GM18907 (cell line): Measurements from ENCODE around the gene TSR3.

Experiments
- ATAC-seq: cut with Tn5 transposase; IDR thresholded peaks from one replicate; pipeline ENCODE4 v1.9.1; 2021; ENCODE audit warnings: mild to moderate bottlenecking, moderate library complexity; ENCODE audit not compliant: unreplicated experiment

The TSR3 gene

DNA sequence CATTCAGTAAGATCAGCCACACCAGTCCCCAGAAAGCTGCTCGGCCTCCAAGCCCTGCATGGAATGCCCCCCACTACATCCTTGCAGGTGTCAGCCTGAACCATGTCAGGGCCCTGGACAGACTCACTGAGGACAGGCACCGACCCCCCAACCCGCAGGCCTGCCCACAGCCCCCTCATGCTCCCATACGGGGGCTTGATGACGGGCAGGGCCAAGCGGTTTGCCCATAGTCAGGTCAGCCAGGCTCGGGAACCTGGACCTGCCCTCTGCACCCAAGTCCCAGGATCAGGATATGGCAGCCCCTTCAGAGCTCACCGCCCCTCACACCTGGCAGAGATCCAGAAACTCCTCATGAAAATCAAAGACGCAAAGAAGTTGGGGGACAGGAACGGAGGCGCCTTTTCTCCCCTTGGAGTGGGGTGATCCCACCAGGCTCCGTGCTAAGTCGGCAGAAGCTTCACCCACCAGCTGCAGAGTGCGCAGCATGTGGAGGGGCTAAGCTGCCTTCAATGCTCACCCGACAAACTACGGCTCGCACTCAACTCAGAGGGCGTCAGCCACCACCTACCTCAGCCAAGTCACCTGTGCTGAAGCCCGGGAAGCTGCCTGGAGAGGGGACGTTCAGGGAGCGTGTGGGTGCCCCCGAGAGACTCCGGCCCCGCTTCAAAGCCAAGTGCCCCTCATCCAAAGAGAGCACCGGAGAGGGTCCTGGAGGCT is 26.6 kb upstream of the TSR3 start:
- ATAC-seq = peak; percentile 4

- no peak for ATAC-seq
Measured at GRCh38 chr16:1377406-1378010, 25.8 kb upstream of the TSR3 start.

GRCh38 chr16:1375741-1376410 is 24.2 kb upstream of the TSR3 start:
- no peak for ATAC-seq

DNA sequence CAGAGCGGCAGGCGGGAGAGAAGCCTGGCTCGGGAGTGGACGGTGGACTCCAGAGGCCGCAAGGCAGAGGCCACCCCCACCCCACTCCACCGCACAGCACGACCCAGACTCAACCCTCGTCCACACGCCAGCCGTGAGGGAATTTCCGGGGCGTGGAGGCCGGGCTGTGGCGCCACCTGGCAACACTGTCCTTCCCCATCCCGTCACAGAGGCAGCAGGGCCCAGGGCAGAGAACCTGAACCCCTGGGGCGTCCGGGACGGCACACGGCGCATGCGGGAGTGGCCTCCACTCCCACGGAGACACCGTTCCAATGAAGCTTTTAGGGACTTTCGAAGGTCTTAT is 23.6 kb upstream of the TSR3 start:
- ATAC-seq = no peak

DNA sequence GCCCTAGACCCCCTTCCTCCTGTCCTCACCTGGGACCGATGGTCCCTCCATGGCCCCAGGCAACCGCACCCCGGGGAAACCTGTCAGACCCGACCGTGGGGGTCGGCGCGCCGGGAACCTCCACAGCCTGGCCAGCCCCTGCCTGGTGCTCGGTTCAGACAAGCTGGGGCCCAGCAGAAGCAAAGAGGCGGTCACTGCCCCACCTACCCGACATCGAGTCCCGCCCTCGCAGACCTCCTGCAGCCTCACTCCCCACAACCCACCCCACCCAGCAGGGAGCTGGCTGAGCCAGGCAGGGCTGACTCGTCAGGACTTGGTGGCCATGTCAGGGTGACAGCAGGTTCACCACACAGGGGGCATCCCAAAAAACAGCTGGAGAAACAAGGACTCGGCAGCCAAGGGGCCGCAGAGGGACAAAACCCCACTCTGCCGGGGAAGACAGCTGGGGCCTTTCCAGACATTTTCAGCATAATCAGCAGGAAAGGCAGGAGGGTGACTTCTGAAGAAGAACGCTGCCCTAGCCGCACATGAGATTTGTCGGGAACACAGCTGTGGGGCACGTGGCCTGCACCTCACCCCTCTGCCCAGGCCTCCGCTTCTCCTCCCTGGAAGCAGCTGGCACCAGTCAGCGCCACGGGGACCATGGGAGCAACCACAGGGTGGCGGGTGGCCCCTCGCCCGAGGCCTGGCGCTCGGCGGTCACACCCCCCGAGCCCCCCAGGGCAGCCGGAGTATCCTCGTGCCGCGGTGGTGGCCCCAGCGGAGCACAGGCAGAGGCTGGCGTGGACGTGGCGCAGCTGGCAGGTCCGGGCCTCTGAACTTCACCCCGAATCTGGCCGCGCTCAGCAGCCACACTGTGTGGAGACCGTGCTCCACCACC is 23.0 kb upstream of the TSR3 start:
- ATAC-seq = no peak

GRCh38 chr16:1372292-1372950 is 20.7 kb upstream of the TSR3 start:
- no peak for ATAC-seq

GRCh38 chr16:1371054-1371978 is 19.6 kb upstream of the TSR3 start:
- ATAC-seq = no peak

- ATAC-seq = no peak
Measured at GRCh38 chr16:1367486-1368174, 16.0 kb upstream of the TSR3 start.

GRCh38 chr16:1366712-1367299 is 15.1 kb upstream of the TSR3 start:
- ATAC-seq = no peak

DNA sequence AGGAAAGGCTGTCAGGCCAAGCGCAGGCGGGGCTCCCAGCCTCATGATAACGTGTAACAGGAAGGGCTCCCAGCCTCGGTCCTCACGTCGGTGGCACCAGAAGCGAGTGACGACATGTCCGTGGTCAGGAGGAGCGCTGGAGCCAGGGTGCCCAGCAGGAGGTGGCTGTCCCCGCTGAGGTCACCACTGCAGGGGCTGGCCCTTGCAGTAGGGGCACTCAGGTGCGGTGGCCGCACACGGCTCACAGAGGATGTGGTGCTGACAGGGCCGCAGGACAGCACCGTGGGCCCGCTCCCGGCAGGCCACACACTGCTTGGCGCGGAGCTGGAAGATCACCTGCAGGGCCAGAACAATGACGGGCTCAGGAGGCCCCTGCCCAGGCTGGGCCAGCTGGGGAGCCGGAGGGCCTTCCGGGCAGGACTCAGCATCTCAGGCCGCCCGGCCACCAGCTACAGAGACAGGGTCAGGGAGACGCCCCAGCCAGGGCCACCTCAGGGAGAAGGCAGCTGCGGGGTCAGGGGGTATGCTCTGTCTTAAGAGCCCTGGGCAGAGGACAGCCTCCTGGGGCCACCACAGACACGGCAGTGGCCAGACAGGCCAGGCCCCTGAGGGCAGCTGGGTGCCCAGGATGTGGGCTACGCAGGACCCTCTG is 14.5 kb upstream of the TSR3 start:
- no peak for ATAC-seq

DNA sequence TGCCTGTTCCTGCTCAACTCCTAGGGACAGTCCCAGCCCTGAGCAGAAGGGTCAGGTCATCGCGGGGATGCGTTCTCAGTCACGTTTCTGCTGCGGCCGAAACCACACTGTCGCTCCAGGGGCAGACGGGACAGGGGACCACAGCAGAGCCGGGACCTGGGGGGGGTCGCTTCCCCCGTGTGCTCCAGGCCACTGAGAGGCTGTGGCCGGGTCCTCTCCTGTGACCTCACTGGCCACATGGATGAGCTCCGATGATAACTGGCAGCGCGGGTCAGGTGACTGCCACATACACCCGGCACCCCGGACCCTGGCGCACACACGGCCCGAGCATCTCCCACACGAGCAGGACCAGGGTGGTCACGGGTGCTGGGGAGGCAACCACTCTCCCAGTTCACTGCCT is 12.8 kb upstream of the TSR3 start:
- ATAC-seq = no peak

DNA sequence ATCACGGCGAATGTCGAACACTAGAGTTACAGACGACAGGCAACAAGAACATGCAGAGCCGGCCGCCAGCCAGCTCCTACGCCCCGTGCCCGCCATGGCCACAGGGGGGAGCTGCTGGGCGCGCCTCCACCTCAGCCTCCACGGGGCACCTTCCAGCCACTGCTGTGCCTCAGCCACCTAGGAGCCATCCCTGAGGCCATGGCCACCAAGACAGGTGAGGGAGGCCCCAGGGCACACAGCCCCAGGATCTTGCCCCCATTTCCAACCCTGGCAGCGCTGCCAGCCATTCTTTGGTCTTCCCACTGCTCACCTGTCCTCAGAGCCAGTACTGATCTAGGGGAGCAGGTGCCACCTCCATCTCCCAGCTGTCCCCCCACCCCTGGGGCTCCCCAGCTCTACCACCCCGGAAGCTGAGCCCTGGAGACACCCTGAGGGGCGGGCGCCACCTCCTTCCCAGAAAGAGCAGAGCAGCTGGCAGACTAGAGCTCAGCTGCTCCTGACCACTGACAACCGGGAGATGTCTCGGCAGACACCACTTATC is 11.9 kb upstream of the TSR3 start:
- ATAC-seq = no peak

DNA sequence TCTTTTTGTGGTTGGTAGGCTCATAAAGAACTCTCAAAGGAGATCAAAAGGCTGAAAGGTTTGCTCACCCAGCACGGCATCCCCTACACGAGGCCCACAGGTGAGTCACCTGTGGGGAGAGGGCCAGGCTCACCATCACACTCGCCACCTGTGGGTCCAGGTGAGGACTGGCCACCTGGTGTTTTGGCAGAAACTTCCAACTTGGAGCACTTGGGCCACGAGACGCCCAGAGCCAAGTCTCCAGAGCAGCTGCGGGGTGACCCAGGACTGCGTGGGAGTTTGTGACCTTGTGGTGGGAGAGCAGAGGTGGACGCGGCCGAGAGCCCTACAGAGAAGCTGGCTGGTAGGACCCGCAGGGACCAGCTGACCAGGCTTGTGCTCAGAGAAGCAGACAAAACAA is 11.1 kb upstream of the TSR3 start:
- ATAC-seq = no peak

DNA sequence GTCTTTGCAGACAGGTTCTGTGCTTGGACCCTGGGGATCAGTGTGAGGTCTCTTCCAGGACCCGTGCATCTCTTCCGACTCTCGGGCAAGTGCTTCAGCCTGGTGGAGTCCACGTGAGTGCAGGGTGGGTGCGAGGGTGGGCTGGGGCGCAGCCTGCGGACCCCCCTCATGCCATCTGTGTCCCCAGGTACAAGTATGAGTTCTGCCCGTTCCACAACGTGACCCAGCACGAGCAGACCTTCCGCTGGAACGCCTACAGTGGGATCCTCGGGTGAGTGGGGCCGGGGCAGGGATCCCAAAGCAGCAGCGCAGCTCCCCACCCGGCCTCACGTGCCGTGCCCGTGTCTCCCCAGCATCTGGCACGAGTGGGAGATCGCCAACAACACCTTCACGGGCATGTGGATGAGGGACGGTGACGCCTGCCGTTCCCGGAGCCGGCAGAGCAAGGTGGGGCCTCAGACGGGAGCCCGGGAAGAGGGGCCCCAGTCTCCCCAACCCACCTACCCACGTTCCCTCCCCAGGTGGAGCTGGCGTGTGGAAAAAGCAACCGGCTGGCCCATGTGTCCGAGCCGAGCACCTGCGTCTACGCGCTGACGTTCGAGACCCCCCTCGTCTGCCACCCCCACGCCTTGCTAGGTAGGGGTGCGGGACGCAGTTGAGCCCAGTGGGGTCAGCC is 10.1 kb upstream of the TSR3 start:
- ATAC-seq = no peak

DNA sequence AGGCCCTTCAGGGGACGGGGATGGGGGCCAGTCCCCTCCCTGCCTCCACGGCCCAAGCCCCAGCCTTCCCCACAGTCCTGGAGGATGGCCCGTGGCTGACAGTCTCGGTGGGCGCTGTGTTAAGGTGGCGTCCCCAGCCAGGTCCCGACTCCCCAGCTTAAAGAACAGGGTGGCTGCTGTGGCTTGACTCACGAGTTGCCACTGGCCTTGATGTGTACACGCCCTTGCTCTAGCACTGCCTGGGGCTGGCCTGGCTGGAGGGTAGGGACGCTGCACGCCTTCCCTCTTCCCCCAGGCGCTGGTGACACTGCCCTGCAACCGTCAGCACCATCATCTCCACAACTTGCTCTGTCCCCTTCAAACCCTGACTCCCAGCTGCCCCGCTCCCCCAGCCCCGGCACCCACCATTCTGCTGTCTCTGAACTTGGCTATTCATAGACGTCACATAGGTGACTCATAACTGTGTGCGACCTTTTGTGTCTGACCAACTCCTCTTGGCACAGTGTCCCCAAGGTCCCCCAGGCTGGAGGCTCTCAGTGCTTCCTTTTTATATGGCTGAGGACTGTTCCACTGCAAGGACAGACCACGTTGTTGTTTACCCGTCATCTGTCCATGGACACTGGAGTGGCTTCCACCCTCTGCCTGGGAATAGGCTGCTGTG is 6.4 kb upstream of the TSR3 start:
- ATAC-seq = no peak

- no peak for ATAC-seq
Measured at GRCh38 chr16:1356061-1356900, 4.6 kb upstream of the TSR3 start.
